Measurements from ENCODE around the gene DAGLB. TPM values are rescaled to one million over a fixed set of nuclear protein-coding genes. Genes with fewer than 3 reads are reported as not detected.
"Not testable (repeated sequence)": the region's sequence is repeated elsewhere in the genome, so short reads cannot be mapped to it uniquely, and the experiment has no call there.

The DAGLB gene
- total RNA-seq, 1 donor from 2014 or later: 30.0 TPM

GRCh38 chr7:6478186-6478585, 30.4 kb upstream of the DAGLB start:
- H3K4me1 Mint-ChIP-seq (ENCODE audit: low read depth): peaks cover 87% of the 10 kb centered on the region
- H3K27me3 Mint-ChIP-seq (ENCODE audit: low read depth): no peaks in the 10 kb centered on the region
- no peak overlapping the region for H3K4me3 Mint-ChIP-seq (ENCODE audit: unreplicated experiment)
- peaks cover 25% of the 10 kb centered on the region for H3K36me3 Mint-ChIP-seq (ENCODE audit: low read depth)
- no peak overlapping the region for H3K27ac Mint-ChIP-seq (ENCODE audit: unreplicated experiment)
- peak; percentile 41 for DNase-seq (ENCODE audit: low spot score)
- H3K9me3 Mint-ChIP-seq (ENCODE audit: low read depth): no peaks in the 10 kb centered on the region
- TF ChIP-seq CTCF (IDR thresholded peaks at IDR 0.05): no peak

- no peak for TF ChIP-seq CTCF (IDR thresholded peaks at IDR 0.05)
- Mint-ChIP-seq H3K27ac (ENCODE audit: unreplicated experiment) (peak overlapping the region; percentile 94), H3K36me3 (ENCODE audit: low read depth) (peaks cover 21% of the 10 kb centered on the region), H3K9me3 (ENCODE audit: low read depth) (no peaks in the 10 kb centered on the region), H3K4me3 (ENCODE audit: unreplicated experiment) (no peak overlapping the region), H3K4me1 (ENCODE audit: low read depth) (peaks cover 83% of the 10 kb centered on the region), H3K27me3 (ENCODE audit: low read depth) (no peaks in the 10 kb centered on the region)
- DNase-seq (ENCODE audit: low spot score): no peak
Measured at GRCh38 chr7:6477318-6477660, 29.5 kb upstream of the DAGLB start.

GRCh38 chr7:6476596-6477317, 29.0 kb upstream of the DAGLB start:
- Mint-ChIP-seq H3K27me3 (ENCODE audit: low read depth) (no peaks in the 10 kb centered on the region), H3K36me3 (ENCODE audit: low read depth) (peaks cover 24% of the 10 kb centered on the region), H3K9me3 (ENCODE audit: low read depth) (no peaks in the 10 kb centered on the region), H3K4me1 (ENCODE audit: low read depth) (peaks cover 78% of the 10 kb centered on the region), H3K4me3 (ENCODE audit: unreplicated experiment) (no peak overlapping the region), H3K27ac (ENCODE audit: unreplicated experiment) (peak overlapping the region; percentile 94)
- DNase-seq (ENCODE audit: low spot score): peak; percentile 50
- no peak for TF ChIP-seq CTCF (IDR thresholded peaks at IDR 0.05)

GRCh38 chr7:6475433-6476186, 27.9 kb upstream of the DAGLB start:
- Mint-ChIP-seq H3K9me3 (ENCODE audit: low read depth) (no peaks in the 10 kb centered on the region), H3K27ac (ENCODE audit: unreplicated experiment) (peak overlapping the region; percentile 94), H3K4me3 (ENCODE audit: unreplicated experiment) (no peak overlapping the region), H3K36me3 (ENCODE audit: low read depth) (peaks cover 20% of the 10 kb centered on the region), H3K27me3 (ENCODE audit: low read depth) (no peaks in the 10 kb centered on the region), H3K4me1 (ENCODE audit: low read depth) (peaks cover 70% of the 10 kb centered on the region)
- no peak for TF ChIP-seq CTCF (IDR thresholded peaks at IDR 0.05)
- no peak for DNase-seq (ENCODE audit: low spot score)

GRCh38 chr7:6465862-6466261, 18.1 kb upstream of the DAGLB start:
- TF ChIP-seq CTCF (IDR thresholded peaks at IDR 0.05): no peak
- peak; percentile 47 for DNase-seq (ENCODE audit: low spot score)
- Mint-ChIP-seq H3K4me1 (ENCODE audit: low read depth) (peaks cover 11% of the 10 kb centered on the region), H3K27me3 (ENCODE audit: low read depth) (no peaks in the 10 kb centered on the region), H3K27ac (ENCODE audit: unreplicated experiment) (peak overlapping the region; percentile 13), H3K4me3 (ENCODE audit: unreplicated experiment) (no peak overlapping the region), H3K36me3 (ENCODE audit: low read depth) (peaks cover 49% of the 10 kb centered on the region), H3K9me3 (ENCODE audit: low read depth) (no peaks in the 10 kb centered on the region)

- DNase-seq (ENCODE audit: low spot score); H3K27me3 Mint-ChIP-seq (ENCODE audit: low read depth); H3K9me3 Mint-ChIP-seq (ENCODE audit: low read depth); H3K4me3 Mint-ChIP-seq (ENCODE audit: unreplicated experiment): not testable (repeated sequence)
- Mint-ChIP-seq H3K27ac (ENCODE audit: unreplicated experiment) (peak overlapping the region; percentile 22), H3K4me1 (ENCODE audit: low read depth) (peaks cover 11% of the 10 kb centered on the region), H3K36me3 (ENCODE audit: low read depth) (peaks cover 41% of the 10 kb centered on the region)
Measured at GRCh38 chr7:6463609-6464008, 15.9 kb upstream of the DAGLB start.

All from chondrocyte (in vitro differentiated cells).